GM18517 (cell line): ENCODE results near the gene UBTD1.
"Not testable (repeated sequence)": the region's sequence is repeated elsewhere in the genome, so short reads cannot be mapped to it uniquely, and the experiment has no call there.

Source experiments
- ATAC-seq: cut with Tn5 transposase; IDR thresholded peaks from one replicate; pipeline ENCODE4 v1.9.1; 2021; ENCODE audit warnings: mild to moderate bottlenecking, moderate library complexity; ENCODE audit not compliant: unreplicated experiment

UBTD1 gene, protein sequence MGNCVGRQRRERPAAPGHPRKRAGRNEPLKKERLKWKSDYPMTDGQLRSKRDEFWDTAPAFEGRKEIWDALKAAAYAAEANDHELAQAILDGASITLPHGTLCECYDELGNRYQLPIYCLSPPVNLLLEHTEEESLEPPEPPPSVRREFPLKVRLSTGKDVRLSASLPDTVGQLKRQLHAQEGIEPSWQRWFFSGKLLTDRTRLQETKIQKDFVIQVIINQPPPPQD

DNA sequence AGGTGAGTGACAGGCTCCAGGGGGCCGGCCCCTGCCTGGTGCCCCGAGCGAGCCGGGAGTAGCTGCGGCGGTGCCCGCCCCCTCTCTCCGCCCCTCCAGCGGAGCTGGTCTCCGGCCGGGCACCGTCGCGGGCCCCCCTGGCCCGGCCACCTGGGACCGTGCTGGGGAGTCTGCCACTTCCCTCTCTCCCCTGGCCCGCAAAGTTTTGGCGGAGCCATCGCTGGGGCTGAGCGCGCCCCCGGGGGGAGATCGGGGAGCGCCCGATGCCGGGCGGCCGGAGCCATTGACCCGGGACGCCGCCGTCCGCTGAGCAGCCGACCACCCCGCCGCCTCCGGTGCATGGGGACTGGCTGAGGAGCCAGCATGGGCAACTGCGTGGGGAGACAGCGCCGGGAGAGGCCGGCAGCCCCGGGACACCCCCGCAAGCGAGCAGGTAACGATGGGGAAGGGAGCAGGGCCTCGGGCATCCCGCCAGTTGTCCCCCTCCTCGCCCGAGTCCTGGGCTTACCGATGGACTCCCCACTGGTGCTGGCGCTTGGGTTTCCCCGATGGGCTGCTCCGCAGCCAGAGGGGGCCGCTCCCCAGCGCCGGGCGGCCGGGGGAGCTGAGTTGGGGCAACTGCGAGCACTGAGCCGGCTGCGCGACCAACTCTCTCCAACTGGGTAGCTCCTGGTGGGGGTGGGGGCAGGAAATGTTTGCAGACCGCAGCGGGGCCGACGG, at the start of gene UBTD1:
UBTD1 (plus strand) TSS at position 84 of the 720 bp plus-strand sequence; CDS start at position 364, 280 bp downstream.
- ATAC-seq = peak; percentile 16

DNA sequence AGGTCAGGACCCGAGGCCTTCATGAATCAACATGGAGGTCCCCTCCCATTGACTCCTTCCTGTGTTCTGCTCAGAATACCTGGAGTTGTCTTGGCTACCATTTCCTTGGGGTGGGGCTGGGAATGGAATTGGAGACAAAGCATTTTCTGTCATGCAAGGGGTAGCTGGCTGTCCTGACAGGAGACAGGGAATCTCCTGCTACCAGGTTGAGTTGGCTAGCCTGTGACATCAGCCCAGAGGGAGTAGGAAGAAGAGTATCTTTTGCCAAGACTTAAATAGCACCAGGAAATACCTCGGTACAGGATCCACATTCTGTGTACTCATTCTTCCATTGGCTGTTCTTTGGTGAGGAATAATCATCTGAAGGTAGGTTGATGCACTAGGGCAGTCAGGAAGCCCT, 47.9 kb upstream of the UBTD1 start:
- no peak for ATAC-seq

GRCh38 chr10:97451605-97452004, 47.1 kb upstream of the UBTD1 start:
- ATAC-seq = no peak

- no peak for ATAC-seq
These were observed 46.4 kb upstream of the UBTD1 start for GRCh38 chr10:97452352-97452751.

GRCh38 chr10:97454330-97455036, 44.2 kb upstream of the UBTD1 start:
- no peak for ATAC-seq

GRCh38 chr10:97456034-97456685, 42.6 kb upstream of the UBTD1 start:
- ATAC-seq = no peak

DNA sequence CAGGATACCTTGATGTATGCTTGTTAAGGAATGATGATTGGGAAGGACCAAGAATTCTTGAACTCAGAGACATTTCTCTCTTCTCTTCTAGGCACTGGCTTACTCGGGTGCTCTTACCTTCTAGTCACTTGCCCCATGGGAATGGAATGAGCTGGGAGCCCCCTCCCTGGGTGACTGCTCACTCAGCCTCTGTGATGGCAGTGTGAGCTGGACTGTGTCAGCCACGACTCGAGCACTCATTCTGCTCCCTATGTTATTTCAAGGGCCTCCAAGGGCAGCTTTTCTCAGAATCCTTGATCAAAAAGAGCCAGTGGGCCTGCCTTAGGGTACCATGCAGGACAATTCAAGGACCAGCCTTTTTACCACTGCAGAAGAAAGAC, 42.0 kb upstream of the UBTD1 start:
- no peak for ATAC-seq

DNA sequence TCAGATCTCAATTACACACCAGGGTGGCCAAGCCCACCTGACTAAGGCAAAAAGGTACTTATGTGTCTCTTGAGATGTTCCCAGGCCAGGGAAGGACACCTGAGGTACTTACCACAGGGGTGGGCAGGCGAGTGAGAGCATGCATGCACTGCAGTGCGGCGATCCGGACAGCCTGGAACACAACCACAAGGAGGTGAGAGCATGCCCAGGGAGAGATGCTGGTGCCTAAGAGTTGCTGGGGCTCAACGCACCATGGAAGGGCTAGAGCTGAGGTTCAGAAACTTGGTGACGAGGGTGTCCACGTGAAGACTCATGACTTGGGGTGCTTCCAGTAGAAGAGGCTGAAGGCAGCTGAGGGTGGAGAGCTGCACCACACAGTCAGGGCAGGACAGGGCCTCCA, 39.6 kb upstream of the UBTD1 start:
- ATAC-seq = no peak

GRCh38 chr10:97459933-97460332, 38.8 kb upstream of the UBTD1 start:
- ATAC-seq = no peak

DNA sequence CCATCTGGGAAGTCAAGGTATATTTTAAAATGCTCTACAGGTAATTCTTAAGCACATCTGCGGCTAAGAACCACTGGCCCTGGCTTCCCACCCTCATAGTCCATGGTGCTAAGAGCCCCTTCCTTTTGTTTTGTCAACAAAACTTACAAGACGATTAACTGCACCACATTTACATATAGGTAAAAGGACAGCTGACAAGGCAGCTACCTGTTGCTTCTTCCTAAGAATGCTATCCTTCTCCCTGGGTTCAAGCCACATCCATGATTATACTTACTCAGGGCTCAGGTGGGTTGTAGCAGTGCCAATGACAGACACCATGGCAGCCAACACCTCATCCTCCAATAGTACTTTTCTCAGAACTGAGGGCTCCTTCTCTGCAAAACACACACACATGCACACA, 36.4 kb upstream of the UBTD1 start:
- ATAC-seq = no peak

DNA sequence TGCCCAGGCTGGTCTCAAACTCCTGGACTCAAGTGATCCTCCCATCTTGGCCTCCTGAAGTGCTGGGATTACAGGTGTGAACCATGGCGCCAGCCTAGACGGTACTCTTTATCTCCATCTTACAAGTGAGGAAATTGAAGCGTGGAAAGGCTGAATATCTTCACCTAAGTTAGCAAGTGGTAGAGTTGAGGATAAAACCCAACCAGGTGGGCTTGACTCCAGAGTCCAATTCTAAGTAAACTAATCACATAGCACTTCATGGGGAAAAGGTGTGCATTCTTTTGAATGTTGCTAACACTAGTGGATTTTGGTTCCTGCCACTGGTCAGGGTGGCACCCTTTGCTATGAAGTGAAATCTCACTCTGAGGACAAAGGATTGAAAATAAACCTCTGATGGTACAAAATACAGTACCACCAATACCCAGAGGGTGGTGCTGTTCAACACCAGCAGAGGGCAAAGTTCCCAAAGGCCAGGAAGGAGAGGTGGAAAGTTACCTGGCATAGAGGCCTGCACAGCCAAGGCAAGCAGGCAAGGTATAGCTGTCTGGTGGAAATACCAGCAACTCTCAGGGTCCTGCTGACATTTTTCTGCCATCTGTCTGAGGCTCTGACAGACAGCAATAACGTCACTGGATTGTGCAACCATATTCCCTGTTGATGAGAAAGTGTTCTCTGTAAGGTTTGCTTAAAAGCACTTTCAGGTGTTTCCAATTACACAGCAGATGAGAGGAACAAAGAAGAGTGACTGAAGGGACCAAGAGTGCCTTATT, 35.2 kb upstream of the UBTD1 start:
- ATAC-seq = no peak

GRCh38 chr10:97464226-97464625, 34.5 kb upstream of the UBTD1 start:
- ATAC-seq = no peak

- ATAC-seq = no peak
These were observed 32.7 kb upstream of the UBTD1 start for GRCh38 chr10:97465982-97466381.

DNA sequence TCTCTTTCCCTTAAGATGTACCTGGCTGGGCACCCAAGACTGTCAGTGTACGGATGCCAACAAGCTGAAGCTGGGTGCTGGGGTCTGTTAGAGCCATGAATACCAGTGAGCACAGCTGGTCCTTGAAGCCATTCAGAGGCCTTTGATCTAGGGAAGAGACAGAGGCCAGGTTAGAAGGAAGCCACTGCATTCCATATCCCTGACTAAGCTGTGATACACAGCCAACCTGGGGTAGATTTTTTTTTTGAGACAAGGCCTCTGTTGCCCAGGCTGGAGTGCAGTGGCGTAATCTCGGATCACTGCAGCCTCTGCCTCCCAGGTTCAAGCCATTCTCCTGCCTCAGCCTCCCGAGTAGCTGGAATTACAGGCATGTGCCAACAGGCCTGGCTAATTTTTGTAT, 32.0 kb upstream of the UBTD1 start:
- ATAC-seq = no peak

- ATAC-seq = no peak
These were observed 30.6 kb upstream of the UBTD1 start for GRCh38 chr10:97468162-97468561.

DNA sequence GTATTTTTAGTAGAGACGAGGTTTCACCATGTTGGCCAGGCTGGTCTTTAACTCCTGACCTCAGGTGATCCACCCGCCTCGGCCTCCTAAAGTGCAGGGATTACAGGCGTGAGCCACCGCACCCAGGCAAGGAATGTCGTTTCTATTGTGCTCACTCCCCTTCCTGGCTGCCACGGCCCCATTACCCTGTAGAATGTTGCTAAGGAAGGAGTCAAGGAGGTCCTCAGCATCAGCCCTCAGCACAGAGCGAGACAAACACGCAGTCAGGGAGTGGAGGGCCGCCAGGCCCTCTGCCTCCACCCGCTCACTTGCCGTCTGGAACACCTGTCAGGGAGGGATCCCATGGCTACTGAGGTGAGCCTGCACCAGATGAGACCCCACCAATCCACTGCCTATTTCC, 29.9 kb upstream of the UBTD1 start:
- not testable (repeated sequence) for ATAC-seq

DNA sequence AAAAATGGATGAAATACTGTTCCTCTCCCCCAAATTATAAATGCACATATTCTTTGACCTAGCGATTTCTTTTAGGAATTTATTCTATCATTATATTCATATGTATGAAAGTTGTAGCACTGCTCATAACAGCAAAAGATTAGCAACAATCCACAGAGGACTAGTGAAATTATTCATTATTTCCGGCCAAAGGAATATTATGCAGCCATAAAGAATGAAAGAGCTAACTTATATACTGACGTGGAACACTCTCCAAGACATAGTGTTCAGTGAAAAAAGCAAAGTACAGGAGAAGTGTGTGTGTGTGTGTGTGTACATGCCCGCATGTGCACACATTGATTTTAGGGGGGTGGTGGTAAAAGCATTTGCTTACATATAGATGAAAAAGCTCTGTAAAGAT, 23.8 kb upstream of the UBTD1 start:
- ATAC-seq = no peak

DNA sequence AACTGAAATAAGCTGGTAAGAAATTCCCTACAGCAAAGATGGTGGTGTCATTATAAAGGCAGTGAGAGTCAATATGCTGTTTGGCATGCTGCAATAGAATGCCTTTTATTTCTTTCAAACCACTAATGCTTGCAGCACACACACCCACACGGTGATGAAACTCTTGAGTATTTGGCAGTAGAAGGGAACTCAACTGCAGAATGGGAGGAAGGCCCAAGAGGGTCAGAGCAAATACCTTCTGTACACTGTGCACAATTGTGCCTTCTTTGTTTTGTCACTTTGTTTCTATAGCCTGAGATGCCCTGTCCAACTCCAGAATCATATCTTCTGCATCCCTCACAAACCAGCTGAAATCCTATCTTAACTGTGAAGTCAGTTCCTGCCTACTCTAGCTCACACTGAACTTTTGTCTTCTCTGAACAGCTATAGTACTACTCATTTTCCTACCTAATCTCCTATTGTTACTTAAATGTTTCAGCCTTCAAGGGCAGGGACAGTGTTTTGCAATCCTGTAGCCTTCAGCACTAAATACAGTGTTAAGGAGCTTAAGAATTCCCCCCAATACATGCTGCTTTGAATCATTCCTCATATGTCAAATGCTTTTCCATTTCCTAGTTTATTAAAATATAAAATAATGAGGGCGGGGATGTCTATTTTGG, 22.7 kb upstream of the UBTD1 start:
- ATAC-seq = no peak

- not testable (repeated sequence) for ATAC-seq
These were observed 19.3 kb upstream of the UBTD1 start for GRCh38 chr10:97479410-97479809.

GRCh38 chr10:97479939-97480338, 18.8 kb upstream of the UBTD1 start:
- ATAC-seq = no peak
